Measurements from ENCODE around the gene HOXD8.
A peak's percentile ranks its signal among the peaks of the same experiment; 100 is the strongest.

HOXD8 gene

DNA sequence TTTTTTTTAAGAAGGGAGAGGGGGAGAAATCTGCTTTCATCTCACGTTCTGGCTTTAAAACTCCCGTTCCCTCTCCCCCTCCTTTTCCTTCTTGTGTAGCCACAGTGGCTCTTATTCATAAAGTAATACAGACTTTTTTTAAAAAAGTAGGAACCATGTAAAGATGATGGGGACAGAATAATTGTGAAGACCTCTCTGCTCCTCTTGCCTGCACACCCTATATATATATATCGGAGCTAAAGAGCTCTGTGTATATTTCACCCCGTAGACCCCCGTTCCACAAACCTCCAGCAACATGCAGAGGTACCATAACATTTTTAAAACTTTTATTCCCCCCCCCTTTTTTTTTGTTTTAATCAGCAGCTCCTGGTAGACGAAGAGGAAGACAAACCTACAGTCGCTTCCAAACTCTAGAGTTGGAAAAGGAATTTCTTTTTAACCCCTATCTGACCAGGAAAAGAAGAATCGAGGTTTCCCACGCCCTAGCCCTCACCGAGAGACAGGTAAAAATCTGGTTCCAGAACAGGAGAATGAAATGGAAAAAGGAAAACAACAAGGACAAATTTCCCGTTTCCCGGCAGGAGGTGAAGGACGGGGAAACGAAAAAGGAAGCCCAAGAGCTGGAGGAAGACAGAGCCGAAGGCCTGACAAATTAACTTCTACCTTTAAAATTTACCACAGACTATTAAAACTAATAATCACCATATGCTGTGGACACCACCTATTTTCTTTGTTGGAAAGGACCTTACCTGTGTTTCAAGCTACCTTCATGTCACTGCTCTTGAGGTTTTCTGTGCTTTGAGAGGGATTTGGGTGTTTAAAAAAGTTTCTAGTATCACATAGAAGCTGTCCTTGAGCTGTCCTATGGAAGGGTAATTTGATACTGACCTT, 1.7 kb downstream of the HOXD8 start:
- H3K4me3 ChIP-seq (ENCODE audit: low read depth, low read length), result peak overlapping the region; percentile 62
- CTCF ChIA-PET, result interaction anchor here (0.6 to 30.2 kb wide), 16 partner anchors 8 to 1030 kb away, joined by 3 to 1421 read pairs (median 4); no protein-coding TSS in a partner anchor
- POLR2A ChIA-PET, result interaction anchor here (0.6 to 1.4 kb wide), 9 partner anchors 8 to 509 kb away, joined by 3 to 7 read pairs (median 3); partner anchors contain the start of gene HOXD1
- TF ChIP-seq, protein P1, sequence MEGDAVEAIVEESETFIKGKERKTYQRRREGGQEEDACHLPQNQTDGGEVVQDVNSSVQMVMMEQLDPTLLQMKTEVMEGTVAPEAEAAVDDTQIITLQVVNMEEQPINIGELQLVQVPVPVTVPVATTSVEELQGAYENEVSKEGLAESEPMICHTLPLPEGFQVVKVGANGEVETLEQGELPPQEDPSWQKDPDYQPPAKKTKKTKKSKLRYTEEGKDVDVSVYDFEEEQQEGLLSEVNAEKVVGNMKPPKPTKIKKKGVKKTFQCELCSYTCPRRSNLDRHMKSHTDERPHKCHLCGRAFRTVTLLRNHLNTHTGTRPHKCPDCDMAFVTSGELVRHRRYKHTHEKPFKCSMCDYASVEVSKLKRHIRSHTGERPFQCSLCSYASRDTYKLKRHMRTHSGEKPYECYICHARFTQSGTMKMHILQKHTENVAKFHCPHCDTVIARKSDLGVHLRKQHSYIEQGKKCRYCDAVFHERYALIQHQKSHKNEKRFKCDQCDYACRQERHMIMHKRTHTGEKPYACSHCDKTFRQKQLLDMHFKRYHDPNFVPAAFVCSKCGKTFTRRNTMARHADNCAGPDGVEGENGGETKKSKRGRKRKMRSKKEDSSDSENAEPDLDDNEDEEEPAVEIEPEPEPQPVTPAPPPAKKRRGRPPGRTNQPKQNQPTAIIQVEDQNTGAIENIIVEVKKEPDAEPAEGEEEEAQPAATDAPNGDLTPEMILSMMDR (IDR thresholded peaks at IDR 0.05; ENCODE audit: insufficient read depth, low read length, missing control alignments), result no peak
- no peak for DNase-seq (ENCODE audit: low read depth, low spot score)

DNA sequence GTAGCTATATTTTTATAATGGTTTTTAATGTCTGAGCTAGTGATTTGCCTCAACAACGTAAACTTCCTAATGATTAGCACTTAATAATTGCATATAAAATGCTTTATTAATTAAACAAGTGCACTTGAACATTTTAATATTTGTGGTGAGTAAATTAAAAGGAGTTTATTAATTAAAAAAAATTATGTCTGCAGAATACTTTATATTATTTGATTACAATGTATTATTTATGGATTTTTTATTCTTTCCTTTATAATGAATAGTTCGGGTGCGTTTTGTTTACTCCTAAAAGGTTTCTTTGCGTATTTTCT, 2.3 kb downstream of the HOXD8 start:
- CTCF ChIA-PET, result interaction anchor here (0.9 to 30.2 kb wide), 12 partner anchors 8 to 1017 kb away, joined by 3 to 1421 read pairs (median 6); no protein-coding TSS in a partner anchor
- POLR2A ChIA-PET, result interaction anchor here (0.6 to 1.1 kb wide), 2 partner anchors 8 to 508 kb away, joined by 3 read pairs; no protein-coding TSS in a partner anchor
- TF ChIP-seq, protein P1 (IDR thresholded peaks at IDR 0.05; ENCODE audit: insufficient read depth, low read length, missing control alignments), result no peak
- DNase-seq (ENCODE audit: low read depth, low spot score), result no peak
- peak overlapping the region; percentile 62 for H3K4me3 ChIP-seq (ENCODE audit: low read depth, low read length)

DNA sequence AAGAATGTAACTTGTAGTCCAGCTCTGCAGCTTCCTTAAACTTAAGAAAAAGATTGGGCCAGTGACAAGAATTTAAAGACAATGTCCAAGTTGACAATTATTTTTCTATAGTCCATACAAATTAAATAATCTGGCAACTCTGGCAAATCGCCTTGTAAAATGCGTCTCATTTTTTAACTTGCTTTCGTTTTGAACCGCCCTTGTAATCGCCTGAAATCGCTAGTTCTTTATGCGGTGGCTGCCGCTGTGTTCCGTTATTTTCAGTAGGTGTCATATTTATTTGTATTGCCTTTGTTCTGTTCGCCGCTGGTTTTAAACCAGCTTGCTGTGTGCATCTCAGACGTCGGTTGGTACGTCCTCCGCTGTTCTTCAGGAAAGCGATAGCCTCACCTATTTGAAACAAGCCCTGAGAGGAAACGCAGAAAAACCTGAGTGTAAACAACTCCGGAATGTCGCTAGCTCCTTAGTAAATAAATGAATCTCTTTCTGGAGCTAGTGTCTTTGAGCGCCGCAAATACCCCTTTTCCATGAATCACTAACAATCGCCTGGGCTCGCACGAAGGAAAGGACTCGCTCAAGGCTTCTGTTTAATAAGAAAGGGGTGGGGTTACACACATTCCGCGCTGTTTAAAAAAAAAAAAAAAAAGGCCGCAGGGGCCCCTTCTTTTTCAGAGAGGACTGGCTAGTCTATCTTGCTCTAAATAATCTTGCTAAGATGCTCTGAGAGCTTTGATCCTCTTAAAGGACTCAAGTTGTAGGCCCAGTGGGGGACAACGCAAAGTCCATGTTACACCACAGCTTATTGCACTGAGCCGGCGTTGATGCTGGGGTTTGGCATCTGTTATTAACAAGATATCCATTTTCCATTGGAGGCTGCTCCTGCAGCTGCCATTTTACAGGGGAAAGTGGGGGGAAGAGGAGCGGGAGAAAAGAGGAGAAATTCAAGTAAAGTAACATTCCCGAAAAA, 3.0 kb downstream of the HOXD8 start:
- ChIA-PET CTCF (interaction anchor here (0.9 to 30.2 kb wide), 11 partner anchors 7 to 1017 kb away, joined by 3 to 1421 read pairs (median 10); no protein-coding TSS in a partner anchor), POLR2A (interaction anchor here (0.6 to 1.1 kb wide), 3 partner anchors 8 to 1010 kb away, joined by 3 read pairs; no protein-coding TSS in a partner anchor)
- TF ChIP-seq, protein P1 (IDR thresholded peaks at IDR 0.05; ENCODE audit: insufficient read depth, low read length, missing control alignments), result no peak
- no peak for DNase-seq (ENCODE audit: low read depth, low spot score)
- peak overlapping the region; percentile 50 for H3K4me3 ChIP-seq (ENCODE audit: low read depth, low read length)

DNA sequence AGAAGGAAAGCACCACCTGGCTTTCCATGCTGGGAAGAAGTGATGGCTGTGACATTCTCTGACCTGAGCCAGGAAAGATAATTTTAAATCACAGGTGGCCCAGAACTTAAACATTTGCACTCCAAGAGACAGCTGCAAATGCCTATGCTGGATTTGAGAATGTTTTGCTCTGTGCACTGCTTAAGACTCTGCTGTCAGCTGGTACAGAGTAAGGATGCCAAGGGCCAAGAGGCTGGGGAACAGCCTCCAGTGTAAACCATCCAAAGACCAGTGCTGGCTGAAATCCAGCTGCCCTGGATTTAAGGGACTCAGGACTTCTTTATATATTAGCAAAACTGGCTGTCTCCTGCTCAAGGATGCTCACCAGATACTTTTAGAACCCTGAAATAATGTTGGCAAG, 3.9 kb downstream of the HOXD8 start:
- ChIA-PET CTCF (interaction anchor here (2.3 to 30.2 kb wide), 5 partner anchors 321 to 1016 kb away, joined by 9 to 1421 read pairs (median 42); no protein-coding TSS in a partner anchor), POLR2A (interaction anchor here (0.7 kb wide), 1 partner anchor 1009 kb away, joined by 3 read pairs; no protein-coding TSS in a partner anchor)
- TF ChIP-seq, protein P1 (IDR thresholded peaks at IDR 0.05; ENCODE audit: insufficient read depth, low read length, missing control alignments), result no peak
- no peak for DNase-seq (ENCODE audit: low read depth, low spot score)
- H3K4me3 ChIP-seq (ENCODE audit: low read depth, low read length), result no peak overlapping the region

DNA sequence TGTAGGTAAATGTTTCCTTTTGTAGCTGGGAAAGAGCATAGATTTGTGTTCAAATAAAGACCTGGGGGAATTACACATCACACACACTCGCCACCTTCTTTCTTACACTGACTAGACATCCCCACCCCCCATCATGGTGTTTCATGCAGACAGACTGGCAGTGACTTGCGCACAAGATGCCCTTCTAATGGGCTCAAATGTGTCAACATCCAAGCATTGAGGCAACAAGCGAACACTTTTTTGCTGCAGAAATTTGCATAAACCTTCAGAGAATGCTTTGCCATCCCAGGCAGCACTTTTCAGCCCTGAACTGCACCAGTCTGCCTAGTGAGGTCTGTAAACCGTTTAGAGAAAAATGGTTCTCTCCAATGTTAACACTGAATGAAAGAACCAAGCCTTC, 4.5 kb downstream of the HOXD8 start:
- CTCF ChIA-PET, result interaction anchor here (2.3 to 30.2 kb wide), 4 partner anchors 320 to 1015 kb away, joined by 10 to 1421 read pairs (median 72); no protein-coding TSS in a partner anchor

More for the DNA sequence above, 4.5 kb downstream of the HOXD8 start:
- POLR2A ChIA-PET, result no interaction called here
- H3K4me3 ChIP-seq (ENCODE audit: low read depth, low read length), result no peak overlapping the region
- no peak for DNase-seq (ENCODE audit: low read depth, low spot score)
- TF ChIP-seq, protein P1 (IDR thresholded peaks at IDR 0.05; ENCODE audit: insufficient read depth, low read length, missing control alignments), result no peak

Measured in AG04449 (cell line).